ENCODE measurements around the gene PRKAA1. TPM values are rescaled to one million over a fixed set of nuclear protein-coding genes. Genes with fewer than 3 reads are reported as not detected.
"Not testable (repeated sequence)": the region's sequence is repeated elsewhere in the genome, so short reads cannot be mapped to it uniquely, and the experiment has no call there.

Gene PRKAA1
- total RNA-seq, 1 donor = 27.5 TPM

- no peak for DNase-seq (ENCODE audit: low read depth in 2 of 3, low spot score in 2 of 3)
These were observed 62.6 kb downstream of the PRKAA1 start for GRCh38 chr5:40735609-40736008.

DNA sequence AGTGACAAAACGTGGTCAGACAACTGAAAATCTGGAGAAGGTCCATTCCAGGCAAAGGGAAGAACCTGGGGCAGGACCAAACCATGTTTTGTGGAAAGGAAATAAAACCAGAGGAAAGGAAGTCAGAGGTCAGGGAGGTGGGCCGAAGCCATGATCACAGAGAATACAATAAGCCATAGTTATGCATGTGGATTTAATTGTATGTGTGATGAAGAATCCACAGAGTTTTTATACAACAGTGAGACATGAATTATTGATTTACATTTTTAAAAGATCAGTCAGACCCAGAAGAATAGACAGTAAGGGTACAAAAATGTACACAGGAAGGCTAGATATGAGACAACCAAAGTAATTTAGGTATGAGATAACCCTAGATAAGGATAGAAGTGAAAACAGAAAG lies 63.2 kb downstream of the PRKAA1 start:
- no peak for DNase-seq (ENCODE audit: low read depth in 2 of 3, low spot score in 2 of 3)

DNA sequence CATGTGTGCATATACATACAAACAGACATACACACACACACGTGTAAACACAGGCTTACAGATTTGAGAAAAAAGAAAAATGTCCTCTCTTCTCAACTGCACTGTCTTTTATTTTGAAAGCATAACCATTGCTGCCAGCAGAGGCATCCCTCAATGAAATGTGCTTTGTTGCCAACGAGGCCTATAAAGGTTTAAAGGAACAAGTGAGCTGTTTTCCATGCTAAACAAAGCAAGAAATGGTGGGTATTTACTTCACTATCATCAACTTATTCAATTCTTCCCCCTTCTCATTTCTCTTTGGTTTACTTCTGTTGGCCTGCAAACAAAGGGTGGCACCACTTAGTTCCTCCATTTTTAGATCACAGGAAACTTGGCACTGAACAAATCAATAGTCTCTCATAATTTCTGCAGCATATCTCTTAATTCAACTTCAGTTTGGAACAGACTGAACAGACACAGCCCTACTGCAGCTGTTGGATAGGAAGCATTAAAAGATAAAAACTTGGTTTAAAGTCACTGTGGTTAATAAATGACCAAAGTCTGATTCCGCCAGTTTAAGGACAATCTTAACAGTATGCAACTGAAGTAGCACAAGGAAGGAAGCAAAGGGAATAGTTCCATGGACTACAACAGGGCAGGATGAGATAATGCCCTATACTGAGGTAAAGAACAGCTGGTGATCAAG lies 64.2 kb downstream of the PRKAA1 start:
- peak in 1 of 3 donors; percentile 56 for DNase-seq (ENCODE audit: low read depth in 2 of 3, low spot score in 2 of 3)

- DNase-seq (ENCODE audit: low read depth in 2 of 3, low spot score in 2 of 3) = peak in 1 of 3 donors; percentile 45
These were observed 64.7 kb downstream of the PRKAA1 start for GRCh38 chr5:40733434-40733833.

DNA sequence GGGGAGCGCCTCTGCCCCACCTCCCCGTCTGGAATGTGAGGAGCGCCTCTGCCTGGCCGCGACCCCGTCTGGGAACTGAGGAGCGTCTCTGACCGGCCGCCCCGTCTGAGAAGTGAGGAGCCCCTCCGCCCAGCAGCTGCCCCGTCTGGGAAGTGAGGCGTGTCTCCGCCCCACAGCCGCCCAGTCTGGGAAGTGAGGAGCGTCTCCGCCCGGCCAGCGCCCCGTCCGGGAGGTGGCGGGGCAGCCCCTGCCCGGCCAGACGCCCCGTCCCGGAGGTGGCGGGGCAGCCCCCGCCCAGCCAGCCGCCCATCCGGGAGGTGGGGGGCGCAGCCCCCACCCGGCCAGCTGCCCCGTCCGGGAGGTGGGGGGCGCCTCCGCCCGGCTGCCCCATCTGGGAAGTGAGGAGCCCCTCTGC lies 75.7 kb downstream of the PRKAA1 start:
- DNase-seq (ENCODE audit: low read depth in 2 of 3, low spot score in 2 of 3) = not testable (repeated sequence)

DNA sequence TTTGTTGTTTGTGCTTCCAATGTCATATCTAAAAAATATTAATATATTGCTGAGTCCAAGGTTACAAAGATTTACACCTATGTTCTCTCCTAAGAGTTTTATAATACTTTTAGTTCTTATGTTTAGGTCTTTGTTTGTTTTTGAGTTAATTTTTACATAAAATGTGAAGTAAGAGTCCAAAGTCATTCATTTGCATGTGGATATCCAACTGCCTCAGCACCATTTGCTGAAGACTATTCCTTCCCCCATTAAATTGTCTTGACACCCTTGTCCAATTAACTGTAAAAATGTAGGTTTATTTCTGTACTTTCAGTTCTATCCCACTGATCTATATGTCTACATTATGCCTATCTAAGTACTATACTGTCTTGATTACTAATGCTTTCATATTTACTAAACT lies 78.1 kb downstream of the PRKAA1 start:
- DNase-seq (ENCODE audit: low read depth in 2 of 3, low spot score in 2 of 3) = no peak

DNA sequence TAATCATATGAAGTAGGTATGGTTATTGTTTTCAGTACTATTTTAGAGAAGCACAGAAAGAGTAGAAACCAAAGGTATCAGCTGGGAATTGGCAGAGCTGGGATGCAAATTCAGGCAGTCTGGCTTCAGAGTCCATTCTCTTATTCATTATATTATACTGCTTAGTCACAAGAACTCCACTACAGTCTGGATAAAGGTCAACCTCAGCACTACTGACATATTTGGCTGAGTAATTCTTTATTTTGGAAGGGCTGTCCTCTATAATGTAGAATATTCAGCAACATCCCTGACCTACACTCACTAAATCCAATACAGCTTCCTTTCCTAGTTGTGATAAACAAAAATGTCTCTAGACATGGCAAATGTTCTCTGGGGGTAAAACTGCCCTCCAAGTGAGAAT lies 80.9 kb downstream of the PRKAA1 start:
- DNase-seq (ENCODE audit: low read depth in 2 of 3, low spot score in 2 of 3) = no peak

DNA sequence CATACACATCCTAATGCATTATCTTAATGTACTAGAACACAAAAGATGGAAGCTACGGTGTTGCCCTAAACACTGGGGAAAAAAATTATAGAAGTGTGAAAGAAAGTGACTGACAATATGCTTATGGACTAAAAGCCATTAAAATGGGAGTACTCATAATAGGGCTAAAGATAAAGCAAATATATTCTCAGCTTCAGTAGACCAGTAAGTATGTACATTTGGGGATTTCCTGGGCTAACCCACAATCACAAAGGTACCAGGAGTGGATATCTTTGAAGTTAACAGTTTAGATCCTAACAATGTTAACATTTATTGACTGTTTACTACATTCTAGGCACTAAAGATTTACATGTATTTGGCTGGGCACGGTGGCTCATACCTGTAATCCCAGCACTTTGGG lies 81.6 kb downstream of the PRKAA1 start:
- DNase-seq (ENCODE audit: low read depth in 2 of 3, low spot score in 2 of 3) = no peak

- peak in 1 of 3 donors; percentile 21 for DNase-seq (ENCODE audit: low read depth in 2 of 3, low spot score in 2 of 3)
These were observed 82.2 kb downstream of the PRKAA1 start for GRCh38 chr5:40716000-40716399.

DNA sequence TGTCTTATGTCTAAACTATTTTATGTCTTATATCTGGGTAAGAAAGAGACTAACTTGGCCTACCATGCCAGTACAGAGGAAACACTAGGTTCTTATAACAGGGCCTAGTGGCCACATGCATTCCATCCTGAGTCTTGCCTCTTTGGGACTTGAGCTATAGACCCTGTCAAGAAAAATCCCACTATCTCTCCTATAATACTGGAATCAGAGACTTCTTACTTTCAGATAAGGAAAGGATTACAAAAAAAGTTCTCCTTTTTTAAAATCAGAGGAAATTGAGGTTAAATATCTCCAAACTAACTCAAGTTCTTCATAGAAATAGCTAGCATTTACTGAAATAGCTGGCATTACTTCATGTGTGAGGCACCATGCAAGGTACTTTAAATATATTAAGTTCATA lies 84.2 kb downstream of the PRKAA1 start:
- no peak for DNase-seq (ENCODE audit: low read depth in 2 of 3, low spot score in 2 of 3)

GRCh38 chr5:40710575-40710974 lies 87.6 kb downstream of the PRKAA1 start:
- not testable (repeated sequence) for DNase-seq (ENCODE audit: low read depth in 2 of 3, low spot score in 2 of 3)

Small RNA genes lying within 50 kb of the gene (small RNA-seq; reads per million reads assigned to genes)
- not detected for gene RF00191
- gene SNORD72 = 1.9 reads per million, percentile 65 among the genes with 10 or more reads in this experiment

Other genes starting within 250 kb of the PRKAA1 start
- gene PTGER4, start 118.5 kb downstream of the PRKAA1 start, total RNA-seq = 323 TPM
- 3.8 TPM for gene TTC33, start 42.4 kb downstream of the PRKAA1 start, total RNA-seq
- 101 TPM for gene RPL37, start 36.8 kb upstream of the PRKAA1 start, total RNA-seq
- 4.3 TPM for gene CARD6, start 43.0 kb upstream of the PRKAA1 start, total RNA-seq
- not detected for gene C7, start 111.1 kb upstream of the PRKAA1 start, total RNA-seq

Measured in hematopoietic multipotent progenitor cell (in vitro differentiated cells).